Posterior cingulate gyrus (tissue), 11 donors: Measurements from ENCODE around the gene CRABP2.

ENCODE experiments used
- DNase-seq, 10 donors: peaks; one replicate each; pipeline versions ENCODE4 v3.0.0 to v3.0.0-alpha.2; 2020 to 2021; ENCODE audit warnings: mixed read lengths in 3 of 10
- intact Hi-C: fragments of 100-400 bp; cut with DNase I; formaldehyde crosslinking; loops from one replicate; pipeline ENCODE4 v1.15.1; 2023

Gene CRABP2

DNA sequence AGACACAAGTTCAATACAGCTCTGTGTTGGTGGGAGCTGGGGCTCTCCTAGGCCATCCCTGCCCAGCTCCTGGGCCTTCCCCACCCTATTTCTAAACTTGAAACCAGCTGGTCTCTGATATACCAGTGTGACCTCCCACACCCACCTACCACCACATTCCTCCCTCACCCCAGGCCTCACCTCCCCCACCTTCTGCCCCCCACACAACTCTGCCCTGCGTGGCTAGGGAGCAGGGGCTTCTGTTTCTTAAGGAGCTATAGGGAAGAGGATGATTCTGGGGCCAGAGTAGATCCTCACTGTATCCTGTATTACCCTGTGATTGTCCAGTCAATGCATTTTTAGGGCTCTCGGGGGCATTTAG, 44.7 kb downstream of the CRABP2 start:
- intact Hi-C loops, result loop anchor here (1.0 kb wide), 1 partner anchor 18 kb away; no protein-coding TSS in a partner anchor
- DNase-seq, result peak in 1 of 10 donors; percentile 54

DNA sequence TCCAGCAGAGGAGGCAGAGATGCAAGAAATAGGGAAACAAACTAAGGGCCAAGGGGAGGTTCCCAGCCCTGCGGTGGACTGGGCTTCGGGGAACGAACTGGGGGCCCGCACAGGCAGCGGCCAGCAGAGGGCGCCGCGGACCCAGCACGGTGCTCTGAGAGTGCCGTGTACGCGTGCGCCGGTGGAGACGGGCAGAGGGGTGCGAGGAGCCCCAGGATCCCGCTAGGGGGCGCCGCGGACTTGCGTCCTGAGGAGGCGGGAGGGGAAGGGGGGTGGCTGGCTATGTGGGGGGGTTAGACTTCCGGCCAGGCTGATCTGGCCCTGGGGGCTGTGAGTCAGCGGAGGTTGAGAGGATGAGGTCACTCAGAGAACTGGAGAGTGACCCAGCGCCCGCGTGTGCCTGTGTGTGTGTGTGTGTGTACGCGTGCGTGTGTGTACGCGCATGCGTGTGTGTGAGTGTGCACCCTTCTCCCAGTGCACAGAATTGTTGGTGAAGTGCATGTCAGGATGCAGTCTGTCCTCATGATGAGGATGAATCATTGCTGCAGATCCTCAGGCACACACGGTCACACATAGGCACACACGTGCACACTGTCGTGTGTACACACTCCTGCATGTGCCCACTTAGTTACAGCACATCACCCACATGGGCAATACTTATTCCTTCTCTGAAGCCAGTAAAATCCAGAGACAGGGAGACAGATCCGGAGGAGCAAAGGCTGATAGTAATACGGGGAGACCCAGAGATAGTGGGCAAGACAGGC, 45.2 kb downstream of the CRABP2 start:
- DNase-seq, result peak; percentile 84 to 99 (median 94)
- intact Hi-C loops, result loop anchor here (1.0 to 5.0 kb wide), 2 partner anchors 18 to 278 kb away; no protein-coding TSS in a partner anchor

GRCh38 chr1:156659661-156659987, 45.8 kb downstream of the CRABP2 start:
- intact Hi-C loops, result loop anchor here (5.0 kb wide), 1 partner anchor 277 kb away; no protein-coding TSS in a partner anchor

GRCh38 chr1:156658945-156659574, 46.3 kb downstream of the CRABP2 start:
- intact Hi-C loops, result loop anchor here (5.0 kb wide), 1 partner anchor 277 kb away; no protein-coding TSS in a partner anchor
- DNase-seq, result peak in 2 of 10 donors; percentile 69 to 89

More at GRCh38 chr1:156659661-156659987, 45.8 kb downstream of the CRABP2 start:
- DNase-seq, result no peak

GRCh38 chr1:156658496-156658895, 46.9 kb downstream of the CRABP2 start:
- DNase-seq, result peak in 2 of 10 donors; percentile 75 to 85
- intact Hi-C loops, result loop anchor here (5.0 kb wide), 1 partner anchor 276 kb away; no protein-coding TSS in a partner anchor

DNA sequence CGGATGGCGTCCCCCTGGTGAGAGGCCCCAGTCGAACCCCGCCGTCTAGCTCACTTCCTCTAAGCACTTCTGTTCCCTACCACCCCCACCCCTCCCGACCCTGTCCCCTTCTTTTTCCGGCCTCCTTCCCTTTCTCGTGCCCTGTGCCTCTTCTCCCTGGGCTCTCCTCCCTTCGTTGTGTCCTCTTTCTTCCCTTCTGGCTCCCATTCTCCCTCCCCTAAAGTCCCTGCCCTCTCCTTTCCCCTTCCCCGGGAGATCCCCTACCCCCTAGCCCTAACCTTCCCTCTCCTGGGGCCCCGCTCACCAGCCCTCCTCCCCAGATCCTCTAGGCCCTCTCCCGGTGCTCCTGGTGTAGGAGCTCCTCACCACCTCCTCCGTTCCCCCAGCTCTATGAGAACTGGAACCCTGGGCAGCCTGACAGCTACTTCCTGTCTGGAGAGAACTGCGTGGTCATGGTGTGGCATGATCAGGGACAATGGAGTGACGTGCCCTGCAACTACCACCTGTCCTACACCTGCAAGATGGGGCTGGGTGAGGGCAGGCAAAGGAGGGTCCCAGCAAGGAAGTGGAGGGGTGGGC, 47.6 kb downstream of the CRABP2 start:
- intact Hi-C loops, result loop anchor here (1.0 to 5.0 kb wide), 3 partner anchors 31 to 276 kb away; no protein-coding TSS in a partner anchor
- DNase-seq, result peak in 4 of 10 donors; percentile 38 to 90 (median 67)

DNA sequence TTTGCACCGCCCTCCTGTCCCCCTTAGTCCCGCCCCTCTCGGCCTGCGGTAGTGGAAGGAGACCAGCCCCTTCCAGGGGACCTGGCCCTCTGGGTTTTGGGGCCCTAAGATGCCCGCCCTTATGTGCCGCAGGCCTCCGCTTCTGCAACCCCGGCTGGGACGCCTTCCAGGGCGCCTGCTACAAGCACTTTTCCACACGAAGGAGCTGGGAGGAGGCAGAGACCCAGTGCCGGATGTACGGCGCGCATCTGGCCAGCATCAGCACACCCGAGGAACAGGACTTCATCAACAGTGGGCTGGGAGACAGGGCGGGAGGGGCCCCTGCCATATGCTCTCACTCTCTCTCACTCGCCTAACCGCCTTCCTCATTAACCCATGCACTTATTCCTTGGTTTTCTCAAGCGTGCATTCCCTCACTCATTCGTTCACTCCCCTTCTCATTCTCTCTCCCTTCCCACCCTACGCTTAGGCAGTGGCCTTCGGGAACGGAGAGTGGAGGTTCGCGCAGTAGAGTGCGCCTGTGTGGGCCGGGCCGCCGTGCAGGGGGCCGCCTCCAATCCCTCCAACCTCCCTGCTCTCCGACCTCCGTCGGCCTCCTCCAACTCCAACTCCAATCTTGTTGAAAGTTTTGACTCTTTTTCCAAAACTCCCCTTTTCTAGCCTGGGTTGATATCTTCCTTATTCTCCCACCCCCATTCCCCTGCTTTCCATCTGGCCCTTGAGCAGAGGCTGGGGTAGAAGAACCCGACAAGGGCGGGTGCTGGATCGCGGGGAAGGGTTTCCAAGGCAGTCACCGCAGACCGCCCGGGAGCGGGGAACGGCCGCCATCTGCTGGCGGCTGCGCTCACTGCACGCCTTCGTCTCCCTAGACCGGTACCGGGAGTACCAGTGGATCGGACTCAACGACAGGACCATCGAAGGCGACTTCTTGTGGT, 48.3 kb downstream of the CRABP2 start:
- intact Hi-C loops, result loop anchor here (1.0 to 5.0 kb wide), 3 partner anchors 30 to 275 kb away; no protein-coding TSS in a partner anchor
- peak; percentile 83 to 98 (median 89) for DNase-seq

DNA sequence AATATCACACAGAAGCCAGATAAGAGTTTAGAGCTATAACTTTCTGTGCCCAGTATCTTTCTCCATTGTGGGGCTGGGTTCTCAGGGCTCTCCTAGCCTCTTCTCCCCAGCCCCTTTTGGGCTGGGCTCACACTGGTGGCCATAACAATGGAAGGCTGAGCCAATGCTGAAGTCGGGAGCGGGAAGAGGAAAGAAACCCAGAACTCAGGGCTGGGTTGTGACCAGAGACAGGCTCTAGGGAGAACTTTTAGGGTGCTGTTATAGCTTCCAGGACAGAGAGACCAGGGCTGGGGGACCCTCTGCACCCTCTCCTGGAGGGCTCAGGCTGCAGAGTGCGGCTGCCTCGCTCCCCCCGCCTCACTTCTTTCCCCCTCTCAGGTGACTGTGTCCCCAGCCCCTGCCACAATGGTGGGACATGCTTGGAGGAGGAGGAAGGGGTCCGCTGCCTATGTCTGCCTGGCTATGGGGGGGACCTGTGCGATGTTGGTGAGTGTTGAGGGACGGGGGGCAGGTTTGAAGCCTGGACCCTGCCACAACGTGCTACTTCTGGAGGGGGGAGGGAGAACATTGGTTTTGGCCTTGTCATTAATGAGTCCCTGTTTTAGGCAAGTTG, 49.4 kb downstream of the CRABP2 start:
- no peak for DNase-seq
- intact Hi-C loops, result loop anchor here (2.0 to 5.0 kb wide), 2 partner anchors 71 to 274 kb away; no protein-coding TSS in a partner anchor

DNA sequence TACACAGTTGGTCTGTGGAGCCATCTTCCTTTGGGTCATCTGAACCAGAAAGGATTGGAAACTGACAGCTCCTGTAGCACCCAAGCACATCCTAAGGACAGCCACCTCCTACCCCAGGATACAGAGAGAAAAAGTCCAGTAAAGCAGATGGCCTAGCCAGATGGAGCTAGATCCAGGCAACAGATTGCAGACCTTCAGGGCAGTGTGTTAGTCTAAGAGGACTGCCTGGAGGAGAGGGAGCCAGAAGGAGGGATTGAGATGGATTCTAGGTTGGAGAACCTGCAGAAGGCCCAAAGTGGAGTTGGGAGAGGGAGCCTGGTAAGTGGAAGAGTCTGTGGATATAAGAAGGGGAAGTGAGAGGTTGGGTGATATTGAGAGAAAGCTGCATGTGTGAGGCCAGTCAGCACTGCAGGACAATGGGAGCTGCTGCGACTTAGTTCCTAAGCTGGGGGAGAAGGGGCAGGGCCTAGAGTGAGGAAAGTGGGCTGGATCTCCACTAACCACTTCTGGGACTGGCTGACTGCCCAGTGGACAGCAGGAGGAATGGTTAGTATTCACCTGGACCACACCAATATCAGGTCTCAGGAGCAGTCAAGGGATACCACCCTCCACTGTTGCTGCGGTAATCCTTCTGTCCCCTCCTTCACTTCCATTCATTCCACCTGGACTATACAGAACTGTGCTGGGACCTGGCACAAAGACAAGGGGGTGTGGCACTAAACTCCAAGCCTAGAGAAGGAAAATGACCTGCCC, 50.1 kb downstream of the CRABP2 start:
- intact Hi-C loops, result loop anchor here (5.0 kb wide), 1 partner anchor 273 kb away; no protein-coding TSS in a partner anchor

DNA sequence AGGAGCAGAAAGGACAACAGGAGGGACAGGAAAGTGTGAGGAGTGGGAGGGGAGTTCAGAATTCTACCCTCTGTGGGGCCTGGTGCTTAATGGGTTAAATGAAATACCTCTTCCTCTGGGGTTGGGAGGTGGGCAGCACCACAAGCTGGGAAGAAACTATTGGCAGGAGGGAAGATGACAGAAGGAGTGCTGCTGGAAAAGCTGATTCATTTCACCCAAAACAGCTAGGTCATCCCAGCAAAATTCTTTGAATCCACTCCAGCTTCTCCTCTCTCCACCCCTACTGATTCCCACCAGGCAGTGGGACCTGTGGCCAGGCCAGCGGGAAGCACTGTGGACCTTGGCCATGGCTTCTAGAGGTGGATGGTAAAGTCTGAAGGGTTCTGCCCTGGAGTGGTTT, 50.7 kb downstream of the CRABP2 start:
- intact Hi-C loops, result loop anchor here (5.0 kb wide), 1 partner anchor 272 kb away; no protein-coding TSS in a partner anchor
- DNase-seq, result no peak

More for the DNA sequence above, 50.1 kb downstream of the CRABP2 start:
- DNase-seq, result no peak

GRCh38 chr1:156652992-156653355, 52.4 kb downstream of the CRABP2 start:
- peak in 2 of 10 donors; percentile 44 to 66 for DNase-seq
- intact Hi-C loops, result no loop called here

- intact Hi-C loops, result no loop called here
- peak in 1 of 10 donors; percentile 58 for DNase-seq
Observed at GRCh38 chr1:156652131-156652991, 53.0 kb downstream of the CRABP2 start.
